NCI-H2196 (cell line): ENCODE data around the gene LMAN2.

Source experiments
- DNase-seq: peaks from one replicate; lab custom pipeline; 2025; ENCODE audit not compliant: unreplicated experiment; lab: John Stamatoyannopoulos, UW

Gene LMAN2

DNA sequence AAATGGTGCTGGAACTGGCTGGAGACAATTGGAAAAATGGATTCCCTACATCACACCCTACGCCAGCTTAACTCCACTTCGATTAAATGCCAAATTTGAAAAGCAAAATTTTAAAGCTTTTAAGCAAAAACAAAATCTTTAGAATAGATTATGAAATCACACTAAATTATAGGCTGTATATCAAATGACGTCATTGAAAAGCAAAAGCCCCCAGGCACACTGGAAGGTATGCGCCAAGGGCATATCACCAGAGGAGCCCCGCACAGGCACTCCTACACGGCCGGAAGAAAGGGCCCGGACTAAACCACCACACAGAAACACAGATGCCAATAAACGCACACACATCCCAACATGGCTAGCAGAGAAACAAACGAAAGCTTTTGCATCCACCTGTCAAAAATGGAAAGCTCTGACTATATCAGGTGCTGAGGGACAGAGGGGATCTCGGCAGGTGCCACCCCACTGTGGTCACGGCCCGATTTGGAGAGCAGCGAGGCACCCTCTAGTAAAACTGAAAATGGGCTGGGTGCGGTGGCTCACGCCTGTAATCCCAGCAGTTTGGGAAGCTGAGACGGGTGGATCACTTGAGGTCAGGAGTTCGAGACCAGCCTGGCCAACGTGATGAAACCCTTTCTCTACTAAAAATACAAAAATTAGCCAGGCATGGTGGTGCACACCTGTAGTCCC is 22.8 kb downstream of the LMAN2 start:
- no peak for DNase-seq

DNA sequence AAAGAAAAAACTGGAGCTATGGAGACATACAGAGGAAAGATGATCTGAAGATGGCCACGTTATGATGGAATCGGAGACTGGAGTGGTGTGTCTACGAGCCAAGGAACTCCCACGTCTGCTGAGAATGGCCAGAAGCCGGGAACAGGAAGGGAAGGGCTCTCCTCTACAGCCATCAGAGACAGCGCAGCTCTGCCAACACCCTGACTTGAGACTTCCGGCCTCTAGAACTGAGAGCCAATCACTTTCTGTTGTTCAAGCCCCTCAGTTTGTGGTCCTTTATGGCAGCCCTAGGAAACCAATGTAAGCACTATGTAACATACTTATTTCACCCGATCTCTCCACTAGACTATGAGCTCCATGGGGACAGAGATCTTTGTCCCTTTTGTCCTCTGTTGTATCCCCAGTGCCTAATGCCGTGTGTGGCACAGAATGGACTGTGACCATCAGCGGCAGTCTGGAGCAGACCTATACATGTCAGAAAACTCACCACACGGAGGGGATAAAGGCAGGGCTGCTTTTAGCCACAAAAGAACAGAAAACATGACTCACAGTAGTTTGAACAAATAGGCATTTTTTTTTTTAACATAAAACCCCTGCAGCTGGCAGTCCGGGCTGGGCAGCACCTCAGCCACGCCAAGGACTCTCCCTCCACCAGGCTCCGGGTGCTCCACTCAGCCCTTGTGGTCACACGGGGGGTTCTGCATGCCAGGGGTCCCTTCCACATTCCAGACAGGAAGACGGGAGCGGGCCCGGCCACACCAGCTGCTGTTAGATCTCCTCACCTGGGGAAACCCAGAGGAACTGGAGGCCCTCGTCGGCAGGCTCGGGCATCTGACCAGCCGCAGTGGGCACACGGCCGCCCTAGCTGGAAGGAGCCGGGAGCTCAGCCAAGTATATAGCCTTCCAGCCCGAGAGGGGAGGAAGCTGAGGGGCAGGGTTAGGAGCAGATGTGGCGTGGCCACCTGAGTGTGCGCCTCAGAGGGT is 23.6 kb downstream of the LMAN2 start:
- DNase-seq: no peak

GRCh38 chr5:177325868-177326381 is 25.5 kb downstream of the LMAN2 start:
- no peak for DNase-seq

GRCh38 chr5:177320879-177321278 is 30.6 kb downstream of the LMAN2 start:
- DNase-seq: no peak

GRCh38 chr5:177319913-177320588 is 31.4 kb downstream of the LMAN2 start:
- no peak for DNase-seq

DNA sequence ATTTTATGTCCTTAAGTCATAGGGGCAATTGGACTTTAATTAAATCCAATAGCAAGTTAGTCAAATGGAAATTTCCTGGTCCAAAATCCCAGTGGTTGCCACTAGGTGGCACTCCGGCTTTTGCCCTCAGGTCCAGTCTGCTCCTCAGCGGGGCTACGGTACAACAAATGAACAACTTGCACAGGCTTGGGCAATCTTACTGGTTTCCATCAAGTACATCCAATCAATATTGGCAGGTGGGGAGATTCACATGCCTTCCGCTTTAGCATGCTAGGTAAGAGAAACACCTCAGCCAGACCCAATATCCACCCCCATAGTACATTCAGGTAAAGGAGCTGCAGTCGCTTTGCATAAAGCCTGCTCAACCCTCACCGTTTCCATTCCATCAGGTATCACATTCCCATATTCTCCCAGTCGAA is 33.5 kb downstream of the LMAN2 start:
- peak; percentile 80 for DNase-seq

- DNase-seq: no peak
Measured at GRCh38 chr5:177316005-177316404, 35.5 kb downstream of the LMAN2 start.

DNA sequence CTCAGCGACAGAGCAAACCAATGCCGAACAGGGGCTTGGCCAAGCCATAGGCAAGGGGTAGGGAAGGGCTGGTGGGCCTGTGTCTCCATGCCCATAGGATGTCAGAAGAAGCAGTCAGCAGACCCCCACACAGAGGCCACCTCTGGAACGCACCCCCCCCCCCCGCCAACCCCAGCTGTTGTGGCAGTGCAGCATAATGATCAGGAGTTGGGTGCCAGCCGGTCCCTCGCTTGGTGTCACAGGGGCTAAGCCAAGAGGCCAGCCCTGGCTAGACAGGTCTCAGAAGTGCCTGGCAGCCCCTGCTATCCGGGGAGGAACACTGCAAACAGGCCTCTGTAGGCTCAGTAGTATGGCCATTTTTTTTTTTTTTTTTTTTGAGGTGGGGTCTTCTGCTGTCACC is 36.1 kb downstream of the LMAN2 start:
- DNase-seq: no peak

GRCh38 chr5:177314376-177315342 is 36.8 kb downstream of the LMAN2 start:
- no peak for DNase-seq

GRCh38 chr5:177313561-177314259 is 37.8 kb downstream of the LMAN2 start:
- no peak for DNase-seq

- peak; percentile 43 for DNase-seq
Measured at GRCh38 chr5:177312649-177313181, 38.8 kb downstream of the LMAN2 start.

DNA sequence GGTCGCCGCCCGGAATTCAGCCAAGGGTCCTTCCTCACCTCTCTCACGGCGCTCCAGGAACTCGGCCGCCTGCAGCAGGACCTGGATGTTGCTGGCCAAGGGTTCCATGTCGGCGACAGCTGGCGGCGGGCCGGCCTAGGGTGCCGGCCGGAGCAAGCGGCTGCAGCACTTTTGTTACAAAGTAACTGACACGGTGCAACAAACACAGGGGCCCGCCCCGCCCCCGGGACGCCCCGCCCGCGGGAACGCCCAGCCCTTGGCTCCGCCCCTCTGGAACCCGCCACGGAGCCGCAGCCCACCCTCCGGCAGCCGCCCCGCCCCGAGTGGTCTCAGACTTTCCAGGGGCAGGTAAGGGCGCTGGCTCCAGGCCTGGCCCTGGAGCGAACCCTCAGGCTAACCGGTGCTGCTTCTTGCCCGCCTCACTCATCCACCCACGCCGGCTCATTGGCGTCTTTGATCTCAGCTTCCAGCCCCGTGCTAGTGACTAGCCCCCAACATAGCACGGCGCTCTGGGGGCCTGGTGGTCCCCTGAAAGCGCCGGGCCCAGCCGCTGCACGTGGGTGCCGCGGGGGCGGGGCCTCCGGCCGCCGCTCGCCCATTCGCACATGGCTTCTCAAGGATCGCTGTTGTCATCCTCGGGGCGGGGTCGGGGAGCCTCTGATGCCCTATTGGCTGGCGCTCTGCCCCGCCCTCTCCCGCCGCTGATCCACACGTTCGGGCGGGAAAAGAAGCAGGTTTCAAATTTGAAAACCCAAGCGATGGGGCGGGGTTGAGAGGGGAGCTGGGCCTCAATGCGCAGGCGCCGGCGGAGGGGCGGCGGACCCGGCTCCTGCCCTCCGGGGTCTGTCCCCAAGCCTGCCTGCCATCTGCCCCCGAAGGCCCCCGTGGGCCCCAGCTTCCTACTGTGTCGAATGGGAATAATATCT is 39.5 kb downstream of the LMAN2 start, which contains the start of gene MXD3:
Gene MXD3, minus strand, starts transcription at position 176 of the 926 bp plus-strand sequence. Its CDS starts 68 bp downstream, at position 108.
- DNase-seq: peak; percentile 98

DNA sequence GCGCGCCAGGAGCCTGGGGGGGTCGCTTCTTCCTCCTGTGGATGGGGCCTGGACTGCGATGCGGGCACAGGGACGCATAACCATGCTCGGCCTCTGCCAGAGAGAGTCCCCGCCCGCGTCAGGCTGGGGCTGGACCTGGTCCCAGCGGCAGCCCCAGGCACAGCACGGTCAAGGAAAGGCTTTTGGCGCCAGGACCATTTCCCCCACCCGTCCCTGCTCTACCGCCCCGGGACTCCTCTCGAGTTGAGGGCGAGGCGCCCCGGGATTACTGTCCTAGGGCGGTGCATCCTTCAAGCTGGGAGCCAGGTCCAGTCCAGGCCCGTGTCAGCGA is 40.1 kb downstream of the LMAN2 start:
- DNase-seq: no peak

DNA sequence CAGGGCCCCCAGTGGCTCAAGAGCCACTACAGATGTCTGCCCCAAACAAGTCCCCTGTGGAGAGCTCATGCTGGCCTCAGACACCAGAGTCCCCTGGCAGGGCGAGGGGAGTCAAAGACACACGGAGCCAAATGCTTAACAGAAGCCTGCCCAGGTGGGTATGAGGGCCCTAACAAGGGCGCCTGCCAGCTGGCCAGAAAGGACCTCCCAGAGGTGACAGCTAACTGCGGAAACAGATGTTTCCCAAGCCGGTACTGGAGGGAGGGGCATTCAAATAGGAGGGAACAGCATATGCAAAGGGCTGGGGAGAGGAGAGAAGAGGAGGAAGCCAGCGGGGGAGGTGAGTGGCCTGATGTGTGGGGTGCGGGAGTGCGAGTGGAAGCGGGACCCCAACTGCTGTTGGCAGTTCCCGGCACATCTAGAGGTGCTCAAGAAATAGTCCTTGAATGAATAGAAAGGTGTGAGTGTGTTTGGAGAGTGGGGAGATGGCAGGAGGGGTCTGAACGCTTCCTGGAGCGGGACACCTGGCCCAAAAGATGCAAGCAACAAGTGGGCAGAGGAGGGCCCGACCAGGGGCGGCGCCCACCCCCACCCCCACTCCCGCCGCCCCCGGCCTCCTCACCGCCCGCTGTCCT is 40.6 kb downstream of the LMAN2 start:
- DNase-seq: no peak

DNA sequence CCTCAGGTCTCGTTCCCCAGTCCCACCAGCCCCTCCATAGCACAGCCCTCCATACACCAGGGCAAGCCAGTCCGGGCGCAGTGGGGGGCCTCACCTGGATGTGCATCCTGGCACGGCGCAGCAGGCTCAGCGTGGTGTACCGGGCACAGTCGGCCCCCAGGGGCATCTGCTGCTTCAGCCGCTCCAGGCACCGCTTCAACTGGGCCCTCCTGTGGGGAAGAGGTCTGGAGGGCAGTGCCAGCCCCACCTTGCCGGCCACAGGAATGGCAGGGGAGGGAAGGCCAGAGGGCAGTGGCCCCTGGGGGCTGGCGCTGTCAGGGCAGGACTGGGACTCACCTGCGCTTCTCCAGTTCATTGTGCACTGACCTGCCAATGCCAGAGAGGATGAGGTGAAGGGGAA is 41.1 kb downstream of the LMAN2 start:
- no peak for DNase-seq

GRCh38 chr5:177309351-177310191 is 41.9 kb downstream of the LMAN2 start:
- peak; percentile 51 for DNase-seq

DNA sequence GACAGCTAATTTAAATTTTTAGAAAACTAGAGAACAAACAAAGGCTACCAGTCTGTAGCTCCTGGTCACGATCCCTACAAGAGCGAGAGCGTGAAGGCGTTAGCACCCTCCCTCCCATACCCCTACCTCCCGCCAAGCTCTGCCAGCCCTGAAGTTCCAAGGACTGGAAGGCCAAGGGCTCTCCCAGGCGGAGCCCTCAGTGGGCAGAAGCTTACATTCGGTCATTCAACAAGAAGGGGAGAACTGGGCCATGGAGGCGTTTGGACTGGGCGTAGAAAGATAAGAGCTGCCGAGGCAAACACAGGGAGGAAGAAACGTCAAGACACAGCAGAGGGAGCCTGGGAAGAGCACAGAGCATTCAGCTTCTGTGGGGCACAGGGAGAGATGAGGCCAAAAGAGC is 42.7 kb downstream of the LMAN2 start:
- DNase-seq: no peak
